Nephron (organoid): ENCODE measurements around the gene PAFAH1B2.
A peak's percentile ranks its signal among the peaks of the same experiment; 100 is the strongest.

ENCODE experiments used
- H3K27ac Mint-ChIP-seq, 3 experiments: 2 replicates each; pipeline ENCODE4 v1.8.0; 2020; ENCODE audit warnings: mixed read lengths in 3 of 3, mild to moderate bottlenecking in 2 of 3, moderate library complexity in 1 of 3
- H3K27me3 Mint-ChIP-seq: 2 replicates; pipeline ENCODE4 v1.8.0; 2021; ENCODE audit warnings: low read depth, mild to moderate bottlenecking, moderate library complexity, mixed read lengths
- H3K36me3 Mint-ChIP-seq: 2 replicates; pipeline ENCODE4 v1.8.0; 2020; ENCODE audit warnings: low read depth, mixed read lengths
- H3K4me1 Mint-ChIP-seq: 2 replicates; pipeline ENCODE4 v1.8.0; 2020; ENCODE audit warnings: mixed read lengths
- H3K4me3 Mint-ChIP-seq, 3 experiments: 2 replicates each; pipeline ENCODE4 v1.8.0; 2020; ENCODE audit warnings: mild to moderate bottlenecking in 3 of 3, mixed read lengths in 3 of 3, moderate library complexity in 2 of 3
- H3K9me3 Mint-ChIP-seq: 2 replicates; pipeline ENCODE4 v1.8.0; 2020; ENCODE audit warnings: mixed read lengths
- CTCF ChIP-seq, 3 experiments: fragments of 200-600 bp; sonication (generic); IDR thresholded peaks; one replicate each; pipeline ENCODE4 v1.5.0; 2021; ENCODE audit warnings: antibody characterized with exemption in 3 of 3; ENCODE audit not compliant: unreplicated experiment in 3 of 3

PAFAH1B2 gene

GRCh38 chr11:117154468-117154867 lies 10.4 kb downstream of the PAFAH1B2 start:
- no peak overlapping the region for H3K27ac Mint-ChIP-seq
- TF ChIP-seq CTCF (IDR thresholded peaks at IDR 0.05; ENCODE audit: unreplicated experiment in 3 of 3), result no peak
- peaks cover 11% of the 10 kb centered on the region for H3K4me1 Mint-ChIP-seq
- H3K27me3 Mint-ChIP-seq, result no peaks in the 10 kb centered on the region
- H3K4me3 Mint-ChIP-seq, result no peak overlapping the region
- no peaks in the 10 kb centered on the region for H3K9me3 Mint-ChIP-seq
- H3K36me3 Mint-ChIP-seq, result peaks cover 54% of the 10 kb centered on the region

GRCh38 chr11:117157507-117157906 lies 13.4 kb downstream of the PAFAH1B2 start:
- Mint-ChIP-seq H3K9me3 (no peaks in the 10 kb centered on the region), H3K4me3 (no peak overlapping the region), H3K27me3 (no peaks in the 10 kb centered on the region), H3K36me3 (peaks cover 64% of the 10 kb centered on the region), H3K4me1 (peaks cover 7% of the 10 kb centered on the region), H3K27ac (no peak overlapping the region)
- no peak for TF ChIP-seq CTCF (IDR thresholded peaks at IDR 0.05; ENCODE audit: unreplicated experiment in 3 of 3)

GRCh38 chr11:117159892-117160291 lies 15.8 kb downstream of the PAFAH1B2 start:
- Mint-ChIP-seq H3K27ac (peak overlapping the region in 1 of 3 experiments; percentile 76), H3K36me3 (peaks cover 67% of the 10 kb centered on the region), H3K4me3 (no peak overlapping the region), H3K4me1 (peaks cover 7% of the 10 kb centered on the region), H3K27me3 (no peaks in the 10 kb centered on the region), H3K9me3 (no peaks in the 10 kb centered on the region)
- TF ChIP-seq CTCF (IDR thresholded peaks at IDR 0.05; ENCODE audit: unreplicated experiment in 3 of 3), result no peak

GRCh38 chr11:117160826-117161225 lies 16.7 kb downstream of the PAFAH1B2 start:
- H3K36me3 Mint-ChIP-seq, result peaks cover 68% of the 10 kb centered on the region
- peaks cover 12% of the 10 kb centered on the region for H3K4me1 Mint-ChIP-seq
- no peak overlapping the region for H3K4me3 Mint-ChIP-seq
- no peaks in the 10 kb centered on the region for H3K9me3 Mint-ChIP-seq
- peak overlapping the region in 2 of 3 experiments; percentile 42 to 73 for H3K27ac Mint-ChIP-seq
- H3K27me3 Mint-ChIP-seq, result no peaks in the 10 kb centered on the region
- no peak for TF ChIP-seq CTCF (IDR thresholded peaks at IDR 0.05; ENCODE audit: unreplicated experiment in 3 of 3)

- Mint-ChIP-seq H3K27me3 (no peaks in the 10 kb centered on the region), H3K4me1 (peaks cover 49% of the 10 kb centered on the region), H3K9me3 (no peaks in the 10 kb centered on the region), H3K4me3 (no peak overlapping the region), H3K36me3 (peaks cover 77% of the 10 kb centered on the region), H3K27ac (peak overlapping the region; percentile 10 to 81 (median 56))
- TF ChIP-seq CTCF (IDR thresholded peaks at IDR 0.05; ENCODE audit: unreplicated experiment in 3 of 3), result no peak
These were observed 22.4 kb downstream of the PAFAH1B2 start for GRCh38 chr11:117166491-117166890.

GRCh38 chr11:117169736-117170135 lies 25.6 kb downstream of the PAFAH1B2 start:
- Mint-ChIP-seq H3K9me3 (no peaks in the 10 kb centered on the region), H3K4me3 (peak overlapping the region in 1 of 3 experiments; percentile 15), H3K36me3 (peaks cover 47% of the 10 kb centered on the region), H3K4me1 (peaks cover 76% of the 10 kb centered on the region), H3K27me3 (no peaks in the 10 kb centered on the region), H3K27ac (peak overlapping the region; percentile 87 to 92 (median 89))
- TF ChIP-seq CTCF (IDR thresholded peaks at IDR 0.05; ENCODE audit: unreplicated experiment in 3 of 3), result no peak
